CD14-positive monocyte (primary cell): ENCODE results near the gene BCAS1. TPM values are rescaled to one million over a fixed set of nuclear protein-coding genes. Genes with fewer than 3 reads are reported as not detected.
A peak's percentile ranks its signal among the peaks of the same experiment; 100 is the strongest.

Experiments used
- DNase-seq, 3 donors: peaks; one replicate each; pipeline ENCODE4 v3.0.0-alpha.2; 2011 to 2022
- H2AFZ ChIP-seq: 2 replicates; pipeline ENCODE4 v1.6.0; 2012; ENCODE audit warnings: mild to moderate bottlenecking, low read depth, low read length, inconsistent platforms; ENCODE audit not compliant: insufficient read depth, poor library complexity, severe bottlenecking
- H3K27ac ChIP-seq, 2 donors: 1 replicate in 1 of 2; 2 replicates in 1 of 2; pipeline ENCODE4 v1.5.1; 2012 to 2013; ENCODE audit warnings: low read length in 2 of 2, control low read depth in 1 of 2, inconsistent platforms in 1 of 2, low read depth in 1 of 2, mild to moderate bottlenecking in 1 of 2
- H3K27me3 ChIP-seq, 2 donors: one replicate each; pipeline versions ENCODE4 v1.6.0 to v1.6.1; 2011 to 2013; ENCODE audit warnings: low read length in 2 of 2; ENCODE audit not compliant: control insufficient read depth in 2 of 2, insufficient read depth in 2 of 2
- H3K36me3 ChIP-seq, 2 donors: replicated peaks in 1 of 2; 1 replicate in 1 of 2; 2 replicates in 1 of 2; pipeline versions ENCODE4 v1.5.1 to v1.6.1; 2012 to 2013; ENCODE audit warnings: low read length in 2 of 2, control low read depth in 1 of 2, inconsistent platforms in 1 of 2, mild to moderate bottlenecking in 1 of 2; ENCODE audit not compliant: insufficient read depth in 2 of 2, control insufficient read depth in 1 of 2
- H3K4me1 ChIP-seq, 2 donors: 1 replicate in 1 of 2; 2 replicates in 1 of 2; pipeline versions ENCODE4 v1.5.1 to v1.6.1; 2012 to 2013; ENCODE audit warnings: low read length in 2 of 2, control low read depth in 1 of 2, inconsistent platforms in 1 of 2, mild to moderate bottlenecking in 1 of 2, moderate library complexity in 1 of 2; ENCODE audit not compliant: insufficient read depth in 2 of 2, control insufficient read depth in 1 of 2
- H3K4me2 ChIP-seq: replicated peaks from 2 replicates; pipeline ENCODE3; 2012; ENCODE audit warnings: low read length, moderate library complexity, mild to moderate bottlenecking; ENCODE audit not compliant: poor library complexity, severe bottlenecking; ENCODE audit errors: extremely low read depth
- H3K4me3 ChIP-seq, 3 experiments: fragments of 200-600 bp in 1 of 3; sonication (generic) in 1 of 3; replicated peaks in 1 of 3; 1 replicate in 2 of 3; 2 replicates in 1 of 3; pipeline ENCODE4 v1.5.1; 2011 to 2013; ENCODE audit warnings: low read length in 3 of 3, mild to moderate bottlenecking in 3 of 3, control low read depth in 2 of 3, low read depth in 2 of 3, inconsistent platforms in 1 of 3, moderate library complexity in 1 of 3
- H3K79me2 ChIP-seq: 2 replicates; pipeline ENCODE4 v1.6.0; 2012; ENCODE audit warnings: mild to moderate bottlenecking, control low read depth, inconsistent platforms, low read length, moderate library complexity; ENCODE audit not compliant: insufficient read depth
- H3K9ac ChIP-seq: 2 replicates; pipeline ENCODE4 v1.6.0; 2017; ENCODE audit warnings: low read length, mild to moderate bottlenecking; ENCODE audit not compliant: insufficient read depth, poor library complexity, severe bottlenecking
- H3K9me3 ChIP-seq, 2 donors: replicated peaks in 1 of 2; 1 replicate in 1 of 2; 2 replicates in 1 of 2; pipeline versions ENCODE4 v1.5.1 to v1.6.1; 2012 to 2013; ENCODE audit warnings: low read length in 2 of 2, control low read depth in 1 of 2; ENCODE audit not compliant: control insufficient read depth in 1 of 2, insufficient read depth in 1 of 2
- H4K20me1 ChIP-seq: 2 replicates; pipeline ENCODE4 v1.6.0; 2012; ENCODE audit warnings: mild to moderate bottlenecking, low read length, control low read depth, moderate library complexity; ENCODE audit not compliant: insufficient read depth
- H3K27ac Mint-ChIP-seq, 7 donors: one replicate each; pipeline ENCODE4 v1.8.0; 2020; ENCODE audit warnings: mild to moderate bottlenecking in 7 of 7, mixed read lengths in 7 of 7, moderate library complexity in 6 of 7, inconsistent platforms in 2 of 7
- H3K27me3 Mint-ChIP-seq, 3 donors: one replicate each; pipeline ENCODE4 v1.8.0; 2021 to 2022; ENCODE audit warnings: low read depth in 3 of 3, mild to moderate bottlenecking in 3 of 3, mixed read lengths in 3 of 3, moderate library complexity in 3 of 3, inconsistent platforms in 1 of 3
- H3K36me3 Mint-ChIP-seq, 2 donors: one replicate each; pipeline ENCODE4 v1.8.0; 2020; ENCODE audit warnings: mixed read lengths in 2 of 2, inconsistent platforms in 1 of 2, mild to moderate bottlenecking in 1 of 2
- H3K4me1 Mint-ChIP-seq: one replicate; pipeline ENCODE4 v1.8.0; 2020; ENCODE audit warnings: mild to moderate bottlenecking, mixed read lengths
- H3K4me3 Mint-ChIP-seq, 2 donors: one replicate each; pipeline ENCODE4 v1.8.0; 2020; ENCODE audit warnings: mild to moderate bottlenecking in 2 of 2, mixed read lengths in 2 of 2, moderate library complexity in 1 of 2
- H3K9me3 Mint-ChIP-seq, 7 donors: one replicate each; pipeline ENCODE4 v1.8.0; 2020 to 2022; ENCODE audit warnings: mixed read lengths in 7 of 7, mild to moderate bottlenecking in 6 of 7, moderate library complexity in 6 of 7, inconsistent platforms in 2 of 7
- CTCF ChIP-seq: fragments of 200-600 bp; IDR thresholded peaks from one replicate; pipeline ENCODE4 v1.8.0; 2022; ENCODE audit warnings: antibody characterized with exemption, mild to moderate bottlenecking
- WGBS: methylation state at CpG from one replicate; pipeline ENCODE4 v1.1.5; 2013; ENCODE audit warnings: missing lambda C conversion rate; ENCODE audit not compliant: insufficient coverage; 5-methylcytosine and 5-hydroxymethylcytosine counted together
- intact Hi-C, 2 donors: fragments of 100-400 bp; cut with micrococcal nuclease; formaldehyde crosslinking; loops; one replicate each; pipeline versions ENCODE4 v1.15.0 to v1.15.1; 2023
- polyA plus RNA-seq, 3 donors: library from polyadenylated mRNA; depleted of rRNA in 1 of 3; unstranded in 2 of 3; stranded (reverse) in 1 of 3; fragments of 300-500 nt in 2 of 3; fragments of >200 nt in 1 of 3; fragmentation: Illumina TruSeq in 2 of 3; gene quantifications; 1 replicate in 2 of 3; 2 replicates in 1 of 3; pipeline ENCODE4 v1.2.3, GENCODE V29; 2012 to 2021

BCAS1 gene
- polyA plus RNA-seq, 3 donors = 0.01 to 0.02 TPM; not detected in 1

GRCh38 chr20:54019127-54019526, 51.3 kb downstream of the BCAS1 start:
- no peaks in the 10 kb centered on the region for H3K79me2 ChIP-seq
- Mint-ChIP-seq H3K4me3 (no peak overlapping the region), H3K27ac (no peak overlapping the region), H3K9me3 (peaks cover 0 to 4% (median 0%) of the 10 kb centered on the region in 7 donors), H3K4me1 (peaks cover 40% of the 10 kb centered on the region), H3K36me3 (no peaks in the 10 kb centered on the region), H3K27me3 (no peaks in the 10 kb centered on the region)
- H3K9ac ChIP-seq = no peak overlapping the region
- peaks cover 22 to 26% of the 10 kb centered on the region in 2 donors for H3K4me1 ChIP-seq
- no peak overlapping the region for H3K4me2 ChIP-seq
- TF ChIP-seq CTCF = no peak
- intact Hi-C loops = no loop called here
- no peaks in the 10 kb centered on the region for H3K9me3 ChIP-seq
- DNase-seq = no peak
- H3K36me3 ChIP-seq = no peaks in the 10 kb centered on the region
- H3K27me3 ChIP-seq = no peaks in the 10 kb centered on the region
- H3K27ac ChIP-seq = no peak overlapping the region
- H3K4me3 ChIP-seq = no peak overlapping the region
- WGBS = 100% methylated on average over 2 of the region's 4 CpGs
- no peak overlapping the region for H2AFZ ChIP-seq
- no peaks in the 10 kb centered on the region for H4K20me1 ChIP-seq

GRCh38 chr20:54017846-54018245, 52.5 kb downstream of the BCAS1 start:
- no peaks in the 10 kb centered on the region for H3K36me3 ChIP-seq
- H3K36me3 Mint-ChIP-seq = no peaks in the 10 kb centered on the region
- peak overlapping the region; percentile 27 for H3K9ac ChIP-seq
- no peaks in the 10 kb centered on the region for H3K27me3 ChIP-seq
- no peaks in the 10 kb centered on the region for H3K9me3 ChIP-seq
- peak overlapping the region in 1 of 3 experiments; percentile 45 for H3K4me3 ChIP-seq
- H3K79me2 ChIP-seq = no peaks in the 10 kb centered on the region
- WGBS = 16% methylated on average over 4 of the region's 4 CpGs
- H3K9me3 Mint-ChIP-seq = peaks cover 0 to 4% (median 0%) of the 10 kb centered on the region in 7 donors
- no peaks in the 10 kb centered on the region for H4K20me1 ChIP-seq
- intact Hi-C loops = no loop called here
- peaks cover 40% of the 10 kb centered on the region for H3K4me1 Mint-ChIP-seq
- TF ChIP-seq CTCF = no peak
- DNase-seq = peak; percentile 45 to 67 (median 67)
- H2AFZ ChIP-seq = no peak overlapping the region
- peak overlapping the region; percentile 73 to 95 (median 92) for H3K27ac Mint-ChIP-seq
- peak overlapping the region; percentile 26 to 74 for H3K4me3 Mint-ChIP-seq
- peaks cover 0 to 4% (median 0%) of the 10 kb centered on the region in 3 donors for H3K27me3 Mint-ChIP-seq
- peak overlapping the region; percentile 31 for H3K4me2 ChIP-seq
- H3K27ac ChIP-seq = peak overlapping the region; percentile 36 to 70
- H3K4me1 ChIP-seq = peaks cover 22 to 26% of the 10 kb centered on the region in 2 donors
